Measurements from ENCODE around the gene ZNF556. TPM values are rescaled to one million over a fixed set of nuclear protein-coding genes. Genes with fewer than 3 reads are reported as not detected.

ZNF556 gene
- total and polyA plus RNA-seq, 12 donors = 0.03 to 0.45 (median 0.11) TPM; not detected in 3

DNA sequence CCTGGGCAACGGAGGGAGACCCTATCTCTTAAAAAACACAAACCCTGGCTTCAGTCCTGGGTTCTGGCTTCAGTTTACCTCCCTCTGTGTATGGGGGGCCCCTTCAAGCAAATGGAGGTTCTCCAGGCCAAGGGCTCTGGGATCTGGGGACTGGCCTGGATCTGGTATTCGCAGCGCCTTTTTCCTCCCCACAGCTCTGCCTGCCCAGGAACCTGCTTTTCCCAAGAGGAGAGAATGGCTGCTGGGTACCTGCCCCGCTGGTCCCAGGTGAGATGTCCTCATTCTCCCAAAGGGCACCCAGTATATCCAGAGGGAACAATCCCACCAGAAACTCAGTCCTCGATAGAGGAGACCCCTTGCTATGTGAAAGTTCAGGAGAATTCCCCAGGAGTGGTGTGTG is 44.3 kb upstream of the ZNF556 start:
- Histone ChIP-seq H3K27ac (no peak overlapping the region), H3K36me3 (replicated peaks in 1 of 2) (no peaks in the 10 kb centered on the region), H3K4me1 (replicated peaks in 1 of 2) (peaks cover 0 to 9% of the 10 kb centered on the region in 2 donors), H3K27me3 (no peaks in the 10 kb centered on the region), H3K9me3 (replicated peaks in 1 of 3) (no peaks in the 10 kb centered on the region), H3K4me3 (no peak overlapping the region)
- intact Hi-C loops (cut with DNase I) = no loop called here
- 94 to 100% (median 98%) methylated on average over 3 to 5 of the region's 5 CpGs for WGBS, 4 donors
- TF ChIP-seq POLR2A (IDR thresholded peaks at IDR 0.05) = no peak
- TF ChIP-seq, protein P1, sequence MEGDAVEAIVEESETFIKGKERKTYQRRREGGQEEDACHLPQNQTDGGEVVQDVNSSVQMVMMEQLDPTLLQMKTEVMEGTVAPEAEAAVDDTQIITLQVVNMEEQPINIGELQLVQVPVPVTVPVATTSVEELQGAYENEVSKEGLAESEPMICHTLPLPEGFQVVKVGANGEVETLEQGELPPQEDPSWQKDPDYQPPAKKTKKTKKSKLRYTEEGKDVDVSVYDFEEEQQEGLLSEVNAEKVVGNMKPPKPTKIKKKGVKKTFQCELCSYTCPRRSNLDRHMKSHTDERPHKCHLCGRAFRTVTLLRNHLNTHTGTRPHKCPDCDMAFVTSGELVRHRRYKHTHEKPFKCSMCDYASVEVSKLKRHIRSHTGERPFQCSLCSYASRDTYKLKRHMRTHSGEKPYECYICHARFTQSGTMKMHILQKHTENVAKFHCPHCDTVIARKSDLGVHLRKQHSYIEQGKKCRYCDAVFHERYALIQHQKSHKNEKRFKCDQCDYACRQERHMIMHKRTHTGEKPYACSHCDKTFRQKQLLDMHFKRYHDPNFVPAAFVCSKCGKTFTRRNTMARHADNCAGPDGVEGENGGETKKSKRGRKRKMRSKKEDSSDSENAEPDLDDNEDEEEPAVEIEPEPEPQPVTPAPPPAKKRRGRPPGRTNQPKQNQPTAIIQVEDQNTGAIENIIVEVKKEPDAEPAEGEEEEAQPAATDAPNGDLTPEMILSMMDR (IDR thresholded peaks at IDR 0.05) = no peak
- no peak for DNase-seq

DNA sequence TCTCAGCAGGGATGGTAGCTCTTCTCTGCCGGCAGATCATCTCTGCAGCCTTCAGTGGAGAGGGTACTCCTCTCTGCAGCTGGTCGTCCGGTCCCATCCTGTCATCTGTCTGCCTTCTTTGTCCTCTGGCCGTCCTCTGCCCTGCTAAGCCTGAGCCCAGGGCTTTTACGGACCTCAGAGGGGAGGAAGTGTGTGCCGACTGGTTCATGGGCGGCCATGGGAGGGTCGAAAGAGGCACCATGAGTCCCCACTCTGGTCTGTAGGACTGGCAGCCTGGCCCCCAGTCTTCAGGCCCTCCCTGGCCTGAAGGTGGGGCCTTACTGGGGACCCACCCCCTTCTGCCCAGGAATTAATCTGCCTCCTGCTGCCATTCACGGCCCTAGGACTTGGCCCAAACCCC is 43.5 kb upstream of the ZNF556 start:
- Histone ChIP-seq H3K27ac (no peak overlapping the region), H3K4me1 (replicated peaks in 1 of 2) (peaks cover 0 to 9% of the 10 kb centered on the region in 2 donors), H3K9me3 (replicated peaks in 1 of 3) (no peaks in the 10 kb centered on the region), H3K36me3 (replicated peaks in 1 of 2) (no peaks in the 10 kb centered on the region), H3K4me3 (no peak overlapping the region), H3K27me3 (no peaks in the 10 kb centered on the region)
- DNase-seq = no peak
- TF ChIP-seq, protein P1 (IDR thresholded peaks at IDR 0.05) = no peak
- no peak for TF ChIP-seq POLR2A (IDR thresholded peaks at IDR 0.05)
- WGBS, 4 donors = 75 to 100% (median 88%) methylated on average over 1 to 9 of the region's 9 CpGs
- intact Hi-C loops (cut with DNase I) = no loop called here

DNA sequence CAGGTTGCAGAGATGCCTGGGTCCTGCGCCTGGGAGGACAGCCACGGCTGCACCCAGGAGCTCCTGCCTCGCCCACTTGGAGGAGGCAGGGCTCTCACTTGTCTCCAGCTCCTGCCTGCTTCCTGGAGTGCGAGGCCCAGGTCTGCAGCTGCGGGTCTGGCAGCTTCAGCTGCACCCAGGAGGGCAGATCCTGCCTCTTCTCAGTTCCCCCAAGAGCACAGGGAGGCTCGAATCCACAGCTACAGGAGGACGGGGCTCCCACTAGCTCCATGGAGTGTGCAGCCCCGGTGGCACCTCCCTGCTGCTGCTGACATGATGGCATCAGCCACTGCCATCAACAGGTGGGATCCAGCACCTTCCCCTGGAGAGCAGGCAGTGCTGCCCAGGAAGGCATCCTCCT is 43.0 kb upstream of the ZNF556 start:
- Histone ChIP-seq H3K4me3 (no peak overlapping the region), H3K27ac (no peak overlapping the region), H3K27me3 (no peaks in the 10 kb centered on the region), H3K4me1 (replicated peaks in 1 of 2) (peaks cover 0 to 9% of the 10 kb centered on the region in 2 donors), H3K36me3 (replicated peaks in 1 of 2) (no peaks in the 10 kb centered on the region), H3K9me3 (replicated peaks in 1 of 3) (no peaks in the 10 kb centered on the region)
- WGBS, 4 donors = 0 to 86% (median 76%) methylated on average over 2 to 8 of the region's 8 CpGs; no CpG with 5 or more reads in 1 of the 4 donors
- DNase-seq = no peak
- TF ChIP-seq, protein P1 (IDR thresholded peaks at IDR 0.05) = no peak
- TF ChIP-seq POLR2A (IDR thresholded peaks at IDR 0.05) = no peak
- intact Hi-C loops (cut with DNase I) = no loop called here

DNA sequence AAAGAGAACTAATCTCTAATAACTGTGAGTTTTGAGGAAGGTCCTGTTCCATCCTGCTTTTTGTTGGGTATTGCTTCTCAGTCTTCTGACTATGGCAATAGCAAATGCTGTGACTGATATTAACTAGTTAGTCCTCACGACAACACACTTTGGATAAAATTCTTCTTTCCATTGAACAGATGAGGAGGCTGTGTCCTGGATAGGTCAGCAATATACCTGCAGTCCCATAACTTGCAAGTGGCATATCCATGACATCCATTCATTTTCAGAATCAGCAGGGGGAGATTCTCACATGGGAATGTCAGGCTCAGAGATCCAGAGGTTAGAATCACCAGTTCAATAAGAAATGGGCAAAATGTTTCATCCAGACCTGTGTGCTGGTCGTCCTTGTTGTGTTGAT is 40.1 kb upstream of the ZNF556 start:
- no peak overlapping the region for H3K4me3 ChIP-seq
- H3K36me3 ChIP-seq (replicated peaks in 1 of 2) = no peaks in the 10 kb centered on the region
- intact Hi-C loops (cut with DNase I) = no loop called here
- TF ChIP-seq, protein P1 (IDR thresholded peaks at IDR 0.05) = no peak
- TF ChIP-seq POLR2A (IDR thresholded peaks at IDR 0.05) = no peak
- H3K4me1 ChIP-seq (replicated peaks in 1 of 2) = no peaks in the 10 kb centered on the region
- H3K9me3 ChIP-seq (replicated peaks in 1 of 3) = peaks cover 0 to 19% (median 0%) of the 10 kb centered on the region in 3 donors
- DNase-seq = no peak
- no peaks in the 10 kb centered on the region for H3K27me3 ChIP-seq
- no peak overlapping the region for H3K27ac ChIP-seq
- WGBS, 4 donors = 79 to 100% (median 92%) methylated on average over 1 to 2 of the region's 2 CpGs

Measured in adrenal gland (tissue), 12 donors.